ENCODE data around the gene ERN2.

- no peak for TF ChIP-seq CTCF (IDR thresholded peaks at IDR 0.05)
- TF ChIP-seq POLR2A (IDR thresholded peaks at IDR 0.05): no peak
Observed at GRCh38 chr16:23706439-23706838, 6.6 kb downstream of the ERN2 start.
